Fibroblast of lung (primary cell): ENCODE measurements around the gene WDR35. TPM values are rescaled to one million over a fixed set of nuclear protein-coding genes. Genes with fewer than 3 reads are reported as not detected.

Experiments used
- DNase-seq, 2 donors: peaks; one replicate each; pipeline versions ENCODE4 v3.0.0 to v3.0.0-alpha.2; 2010; ENCODE audit warnings: low read depth in 2 of 2
- H2AFZ ChIP-seq: 2 replicates; pipeline ENCODE4 v1.5.1; 2012; ENCODE audit warnings: low read length, control low read depth, inconsistent platforms
- H3K27ac ChIP-seq: 2 replicates; pipeline ENCODE4 v1.5.1; 2011; ENCODE audit warnings: low read length, control low read depth; ENCODE audit not compliant: insufficient read depth
- H3K27me3 ChIP-seq: 2 replicates; pipeline ENCODE4 v1.5.1; 2011; ENCODE audit warnings: mild to moderate bottlenecking, low read length; ENCODE audit not compliant: control insufficient read depth, insufficient read depth
- H3K36me3 ChIP-seq: 2 replicates; pipeline ENCODE4 v1.5.1; 2011; ENCODE audit warnings: low read length; ENCODE audit not compliant: control insufficient read depth, insufficient read depth
- H3K4me1 ChIP-seq: 2 replicates; pipeline ENCODE4 v1.5.1; 2011; ENCODE audit warnings: low read length; ENCODE audit not compliant: control insufficient read depth, insufficient read depth; ENCODE audit errors: extremely low read depth
- H3K4me2 ChIP-seq: 2 replicates; pipeline ENCODE4 v1.5.1; 2011; ENCODE audit warnings: low read length, control low read depth; ENCODE audit not compliant: insufficient read depth; ENCODE audit errors: extremely low read depth
- H3K4me3 ChIP-seq, 4 experiments: fragments of 200-600 bp in 1 of 4; sonication (generic) in 1 of 4; replicated peaks in 1 of 4; 2 replicates each; pipeline ENCODE4 v1.5.1; 2011 to 2016; ENCODE audit warnings: low read length in 4 of 4, low read depth in 3 of 4, mild to moderate bottlenecking in 3 of 4, control low read depth in 2 of 4, inconsistent platforms in 1 of 4, mixed read lengths in 1 of 4; ENCODE audit not compliant: insufficient read depth in 1 of 4; ENCODE audit errors: control extremely low read depth in 1 of 4
- H3K79me2 ChIP-seq: 2 replicates; pipeline ENCODE4 v1.5.1; 2012; ENCODE audit warnings: mild to moderate bottlenecking, low read length, inconsistent platforms; ENCODE audit not compliant: control insufficient read depth, insufficient read depth
- H3K9ac ChIP-seq: 2 replicates; pipeline ENCODE4 v1.5.1; 2011; ENCODE audit warnings: mild to moderate bottlenecking, low read length, control low read depth; ENCODE audit not compliant: insufficient read depth
- H3K9me3 ChIP-seq: 2 replicates; pipeline ENCODE4 v1.5.1; 2012; ENCODE audit warnings: low read depth, low read length; ENCODE audit not compliant: control insufficient read depth, insufficient read depth
- H4K20me1 ChIP-seq: 2 replicates; pipeline ENCODE4 v1.5.1; 2011; ENCODE audit warnings: low read length; ENCODE audit not compliant: control insufficient read depth, insufficient read depth; ENCODE audit errors: extremely low read depth
- CTCF ChIP-seq, 2 donors: IDR thresholded peaks in 1 of 2; conservative IDR thresholded peaks in 1 of 2; 1 replicate in 1 of 2; 2 replicates in 1 of 2; pipeline ENCODE4 v1.5.1; 2011 to 2012; ENCODE audit warnings: low read length in 2 of 2, control low read depth in 1 of 2, inconsistent platforms in 1 of 2, low read depth in 1 of 2, mild to moderate bottlenecking in 1 of 2
- EZH2 ChIP-seq: IDR thresholded peaks from 2 replicates; pipeline ENCODE4 v1.5.1; 2012; ENCODE audit warnings: low read length, control low read depth, mild to moderate bottlenecking; ENCODE audit errors: missing control alignments
- polyA plus RNA-seq, 2 donors: library from polyadenylated mRNA; depleted of rRNA in 1 of 2; stranded (reverse) in 1 of 2; unstranded in 1 of 2; fragments of >200 nt; gene quantifications; 2 replicates each; pipeline ENCODE4 v1.2.1, GENCODE V29; 2011 to 2012; ENCODE audit warnings: missing spikeins in 1 of 2
- total RNA-seq: library from RNA; depleted of rRNA; stranded (reverse); fragments of >200 nt; gene quantifications from 2 replicates; pipeline ENCODE4 v1.2.1, GENCODE V29; 2014

Gene WDR35
- total and polyA plus RNA-seq, 2 donors (not counting 1 experiment from before 2014, with no cell fraction given): 8.3 to 11.6 TPM

GRCh38 chr2:19864381-19864780 lies 125.5 kb downstream of the WDR35 start:
- Histone ChIP-seq H3K4me3 (no peak overlapping the region), H3K4me1 (peaks cover 11% of the 10 kb centered on the region), H3K4me2 (no peak overlapping the region), H2AFZ (no peak overlapping the region), H4K20me1 (no peaks in the 10 kb centered on the region), H3K79me2 (no peaks in the 10 kb centered on the region), H3K27ac (no peak overlapping the region), H3K9ac (no peak overlapping the region), H3K27me3 (no peaks in the 10 kb centered on the region), H3K36me3 (no peaks in the 10 kb centered on the region), H3K9me3 (no peaks in the 10 kb centered on the region)
- no peak for DNase-seq
- no peak for TF ChIP-seq CTCF (conservative IDR thresholded peaks at IDR 0.05 in 1 of 2, IDR thresholded peaks at IDR 0.05 in 1 of 2; ENCODE audit: low read depth in 1 of 2, low read length in 2 of 2)
- TF ChIP-seq EZH2: no peak

- DNase-seq: peak; percentile 44 to 63
Observed at GRCh38 chr2:19863303-19864041, 126.4 kb downstream of the WDR35 start.

GRCh38 chr2:19861813-19862212 lies 128.1 kb downstream of the WDR35 start:
- Histone ChIP-seq H3K9ac (no peak overlapping the region), H3K4me3 (no peak overlapping the region), H2AFZ (no peak overlapping the region), H4K20me1 (no peaks in the 10 kb centered on the region), H3K36me3 (no peaks in the 10 kb centered on the region), H3K27ac (no peak overlapping the region), H3K27me3 (no peaks in the 10 kb centered on the region), H3K9me3 (no peaks in the 10 kb centered on the region), H3K4me2 (no peak overlapping the region), H3K4me1 (peaks cover 12% of the 10 kb centered on the region), H3K79me2 (no peaks in the 10 kb centered on the region)
- DNase-seq: peak in 1 of 2 donors; percentile 27
- TF ChIP-seq CTCF (conservative IDR thresholded peaks at IDR 0.05 in 1 of 2, IDR thresholded peaks at IDR 0.05 in 1 of 2; ENCODE audit: low read depth in 1 of 2, low read length in 2 of 2) (no peak), EZH2 (no peak)

More at GRCh38 chr2:19863303-19864041, 126.4 kb downstream of the WDR35 start:
- H2AFZ ChIP-seq: peak overlapping the region; percentile 15
- no peak overlapping the region for H3K4me3 ChIP-seq
- peak; percentile 76 to 78 for TF ChIP-seq CTCF (conservative IDR thresholded peaks at IDR 0.05 in 1 of 2, IDR thresholded peaks at IDR 0.05 in 1 of 2; ENCODE audit: low read depth in 1 of 2, low read length in 2 of 2)
- TF ChIP-seq EZH2: no peak
- no peaks in the 10 kb centered on the region for H3K36me3 ChIP-seq
- no peak overlapping the region for H3K9ac ChIP-seq
- H3K4me1 ChIP-seq: peaks cover 12% of the 10 kb centered on the region
- no peak overlapping the region for H3K27ac ChIP-seq
- H4K20me1 ChIP-seq: no peaks in the 10 kb centered on the region
- no peaks in the 10 kb centered on the region for H3K27me3 ChIP-seq
- no peaks in the 10 kb centered on the region for H3K79me2 ChIP-seq
- no peaks in the 10 kb centered on the region for H3K9me3 ChIP-seq
- H3K4me2 ChIP-seq: no peak overlapping the region

Other genes with a start within 250 kb of the WDR35 start
- 5.6 and 5.8 TPM in 2 replicates for gene TTC32, start 88.1 kb downstream of the WDR35 start, total RNA-seq
- gene TTC32, start 88.1 kb downstream of the WDR35 start, polyA plus RNA-seq: 4.7 and 6.0 TPM in 2 replicates
- gene MATN3, start 22.6 kb upstream of the WDR35 start, total RNA-seq: 0.51 and 2.3 TPM in 2 replicates
- 4.5 and 6.9 TPM in 2 replicates for gene MATN3, start 22.6 kb upstream of the WDR35 start, polyA plus RNA-seq
- gene LAPTM4A, start 61.5 kb upstream of the WDR35 start, total RNA-seq: 155 and 193 TPM in 2 replicates
- gene LAPTM4A, start 61.5 kb upstream of the WDR35 start, polyA plus RNA-seq: 634 and 1,101 TPM in 2 replicates
- 17.5 and 56.8 TPM in 2 replicates for gene SDC1, start 235.0 kb upstream of the WDR35 start, total RNA-seq
- 14.6 and 45.5 TPM in 2 replicates for gene SDC1, start 235.0 kb upstream of the WDR35 start, polyA plus RNA-seq